ENCODE data around the gene ERAP2.
"Not testable (repeated sequence)": the region's sequence is repeated elsewhere in the genome, so short reads cannot be mapped to it uniquely, and the experiment has no call there.

ERAP2 gene

GRCh38 chr5:96876292-96876850 lies at the start of gene ERAP2:
Gene ERAP2 (plus strand): TSS chr5:96876500. CDS start chr5:96879686, 3,186 bp downstream.
- DNase-seq = peak; percentile 38 to 78 (median 61)

- DNase-seq = no peak
These were observed 47.0 kb upstream of the ERAP2 start for GRCh38 chr5:96829297-96829696.

GRCh38 chr5:96834016-96834415 lies 42.3 kb upstream of the ERAP2 start:
- no peak for DNase-seq

- DNase-seq = no peak
These were observed 40.5 kb upstream of the ERAP2 start for GRCh38 chr5:96835791-96836191.

- no peak for DNase-seq
These were observed 39.5 kb upstream of the ERAP2 start for GRCh38 chr5:96836817-96837216.

GRCh38 chr5:96837303-96837702 lies 39.0 kb upstream of the ERAP2 start:
- no peak for DNase-seq

GRCh38 chr5:96838201-96839070 lies 37.9 kb upstream of the ERAP2 start:
- no peak for DNase-seq

GRCh38 chr5:96839071-96839592 lies 37.2 kb upstream of the ERAP2 start:
- no peak for DNase-seq

GRCh38 chr5:96841931-96842330 lies 34.4 kb upstream of the ERAP2 start:
- not testable (repeated sequence) for DNase-seq

- peak in 1 of 3 donors; percentile 34 for DNase-seq
These were observed 33.2 kb upstream of the ERAP2 start for GRCh38 chr5:96843140-96843539.

- DNase-seq = no peak
These were observed 31.8 kb upstream of the ERAP2 start for GRCh38 chr5:96844481-96844990.

- no peak for DNase-seq
These were observed 24.8 kb upstream of the ERAP2 start for GRCh38 chr5:96851312-96852062.

GRCh38 chr5:96852759-96853158 lies 23.5 kb upstream of the ERAP2 start:
- peak in 1 of 3 donors; percentile 29 for DNase-seq

GRCh38 chr5:96854067-96854466 lies 22.2 kb upstream of the ERAP2 start:
- no peak for DNase-seq

GRCh38 chr5:96855031-96855872 lies 21.0 kb upstream of the ERAP2 start:
- DNase-seq = peak; percentile 82 to 90 (median 87)

GRCh38 chr5:96856371-96856770 lies 19.9 kb upstream of the ERAP2 start:
- DNase-seq = no peak

GRCh38 chr5:96857454-96857853 lies 18.8 kb upstream of the ERAP2 start:
- no peak for DNase-seq

GRCh38 chr5:96857924-96858323 lies 18.4 kb upstream of the ERAP2 start:
- no peak for DNase-seq

GRCh38 chr5:96859375-96859774 lies 16.9 kb upstream of the ERAP2 start:
- peak; percentile 24 to 45 (median 39) for DNase-seq

- DNase-seq = no peak
These were observed 15.2 kb upstream of the ERAP2 start for GRCh38 chr5:96861076-96861475.

GRCh38 chr5:96863114-96863513 lies 13.2 kb upstream of the ERAP2 start:
- no peak for DNase-seq

- DNase-seq = no peak
These were observed 12.2 kb upstream of the ERAP2 start for GRCh38 chr5:96863949-96864584.
